Measurements from ENCODE around the gene CPSF2.
A peak's percentile ranks its signal among the peaks of the same experiment; 100 is the strongest.

Gene CPSF2

DNA sequence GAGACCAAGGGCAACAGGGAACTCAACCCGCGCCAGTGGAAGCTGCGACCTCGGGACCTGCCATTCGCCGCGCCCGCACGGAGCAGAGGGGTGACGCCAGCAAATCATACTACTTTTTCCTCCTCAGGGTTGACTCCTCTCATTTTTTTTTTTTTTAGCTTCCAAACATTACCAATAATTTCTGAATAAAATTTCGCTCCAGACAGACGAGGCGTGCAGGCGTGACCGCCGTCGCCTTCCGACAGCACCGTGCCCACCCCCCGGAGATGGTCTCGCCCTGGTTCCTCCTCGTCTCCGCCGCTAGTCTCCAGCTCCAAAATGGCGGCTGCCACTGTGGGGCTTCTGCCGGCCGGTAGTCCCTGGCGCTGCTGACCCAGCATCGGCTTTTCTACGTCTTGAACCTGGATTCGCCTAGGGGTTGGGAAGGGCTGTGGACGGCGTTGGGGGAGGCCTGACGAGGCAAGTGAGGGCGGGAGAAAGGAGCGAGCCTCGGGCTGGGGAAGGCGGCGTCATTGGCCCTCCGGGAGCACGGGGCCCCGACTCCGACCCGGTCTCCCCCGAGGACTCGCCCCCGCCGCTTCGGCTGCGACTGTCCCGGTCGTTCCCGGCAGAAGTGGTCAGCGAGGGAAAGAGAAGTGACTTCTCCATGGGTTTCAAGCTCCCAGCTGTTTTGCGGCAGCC, at the start of gene CPSF2, which contains the start of gene NDUFB1:
TSS of gene CPSF2 (plus strand) at position 300 of the 681 bp plus-strand sequence. CDS start 9,016 bp downstream, outside the sequence.
TSS of gene NDUFB1 (minus strand) at position 37 of the 681 bp plus-strand sequence. CDS start 4,069 bp downstream, outside the sequence.
- DNase-seq: peak; percentile 87 to 90

DNA sequence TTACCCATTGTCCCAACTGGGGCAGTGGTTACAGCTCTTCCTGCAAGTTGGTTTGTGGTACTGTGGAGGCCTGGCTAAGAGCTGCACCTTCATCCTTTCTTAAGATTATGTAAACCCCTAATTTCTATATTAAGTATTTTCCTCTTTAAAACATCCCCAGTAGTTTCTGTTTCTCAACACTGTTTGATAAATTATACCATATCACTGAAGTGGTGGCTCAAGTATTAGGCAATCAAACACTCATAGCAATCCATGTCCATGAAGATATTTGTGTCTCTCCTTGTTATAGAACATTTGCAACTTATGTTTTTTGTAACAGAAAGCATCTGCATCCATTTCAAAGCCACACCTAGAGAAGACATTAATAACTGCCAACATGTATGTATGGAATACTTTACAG, 47.2 kb upstream of the CPSF2 start:
- no peak for DNase-seq

DNA sequence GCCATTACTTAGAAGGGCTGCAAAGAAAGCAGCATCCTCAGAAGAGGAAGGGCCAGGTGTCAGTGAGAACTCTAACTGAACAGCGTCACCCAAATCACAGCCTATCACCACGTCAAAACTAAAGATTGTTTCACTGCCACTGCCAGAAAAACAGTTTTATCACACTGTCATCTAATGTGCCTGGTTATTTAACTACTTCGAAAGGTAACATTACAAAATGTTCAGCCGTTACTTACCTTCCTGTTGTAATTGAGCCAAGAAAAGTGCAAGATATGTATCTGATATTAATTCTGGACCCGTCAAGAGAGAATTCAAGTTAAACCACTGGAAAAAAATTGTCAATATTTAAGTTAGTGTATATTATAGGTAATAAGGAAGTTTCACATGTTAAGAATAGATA, 33.3 kb upstream of the CPSF2 start:
- no peak for DNase-seq

DNA sequence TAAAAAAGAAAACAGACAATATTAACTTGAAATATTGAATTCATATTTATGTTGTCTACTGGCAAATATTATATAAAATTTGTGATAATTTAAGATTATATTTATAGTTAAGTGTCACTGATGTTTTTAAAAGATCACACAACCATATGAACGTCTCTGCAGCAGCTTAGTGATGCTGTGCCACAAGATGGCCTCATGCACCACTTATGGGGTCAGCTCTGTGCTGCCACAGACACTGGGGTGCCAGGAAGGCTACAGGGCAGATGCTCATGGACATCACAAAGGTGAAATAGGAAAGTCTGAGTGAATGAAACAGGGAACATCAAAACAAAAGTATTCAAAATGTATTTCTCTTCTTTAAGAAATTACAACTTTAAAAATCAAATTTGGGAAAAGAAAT, 28.4 kb upstream of the CPSF2 start:
- DNase-seq: no peak

DNA sequence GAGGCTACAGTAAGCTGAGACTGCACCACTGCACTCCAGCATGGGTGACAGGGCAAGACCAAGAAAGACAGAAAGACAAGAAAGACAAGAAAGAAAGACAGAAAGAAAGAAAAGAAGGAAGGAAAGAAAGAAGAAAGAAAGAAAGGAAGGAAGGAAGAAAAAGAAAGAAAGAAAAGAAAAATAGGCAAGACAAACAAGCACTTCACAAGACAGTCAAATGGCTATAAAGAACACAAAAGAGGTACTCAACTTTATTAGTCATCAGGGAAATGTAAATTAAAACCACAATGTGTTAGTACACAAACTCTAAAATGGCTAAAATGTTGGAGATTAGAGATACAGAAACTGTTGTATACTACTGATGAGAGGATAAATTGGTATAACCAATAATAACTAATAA, 22.0 kb upstream of the CPSF2 start:
- no peak for DNase-seq

DNA sequence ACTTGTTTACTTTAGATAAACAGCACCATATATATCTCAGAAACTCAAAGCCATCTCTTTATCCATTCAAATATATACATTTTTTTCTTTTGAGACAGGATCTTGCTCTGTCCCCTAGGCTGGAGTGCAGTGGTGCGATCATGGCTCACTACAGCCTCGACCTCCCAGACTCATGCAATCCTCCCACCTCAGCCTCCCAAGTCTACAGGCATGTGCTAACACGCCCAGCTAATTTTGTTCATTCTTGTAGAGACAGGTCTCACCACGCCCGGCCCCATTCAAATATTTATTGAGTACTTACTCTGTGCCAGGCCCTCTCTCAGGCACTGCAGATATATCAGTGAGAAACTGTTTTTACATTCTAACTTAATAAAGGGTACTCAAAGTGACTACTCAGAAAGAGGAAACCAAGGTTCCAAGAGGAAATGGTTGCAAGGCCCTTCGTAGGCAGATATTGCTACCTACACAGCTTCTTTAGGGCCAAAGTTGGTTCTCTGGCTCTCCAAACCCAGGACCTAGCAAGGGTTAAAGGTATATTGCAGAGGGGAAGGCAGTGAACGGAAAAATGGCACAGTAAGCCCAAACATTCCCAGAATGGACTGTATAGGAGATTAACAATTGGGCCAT, 18.3 kb upstream of the CPSF2 start:
- no peak for DNase-seq

DNA sequence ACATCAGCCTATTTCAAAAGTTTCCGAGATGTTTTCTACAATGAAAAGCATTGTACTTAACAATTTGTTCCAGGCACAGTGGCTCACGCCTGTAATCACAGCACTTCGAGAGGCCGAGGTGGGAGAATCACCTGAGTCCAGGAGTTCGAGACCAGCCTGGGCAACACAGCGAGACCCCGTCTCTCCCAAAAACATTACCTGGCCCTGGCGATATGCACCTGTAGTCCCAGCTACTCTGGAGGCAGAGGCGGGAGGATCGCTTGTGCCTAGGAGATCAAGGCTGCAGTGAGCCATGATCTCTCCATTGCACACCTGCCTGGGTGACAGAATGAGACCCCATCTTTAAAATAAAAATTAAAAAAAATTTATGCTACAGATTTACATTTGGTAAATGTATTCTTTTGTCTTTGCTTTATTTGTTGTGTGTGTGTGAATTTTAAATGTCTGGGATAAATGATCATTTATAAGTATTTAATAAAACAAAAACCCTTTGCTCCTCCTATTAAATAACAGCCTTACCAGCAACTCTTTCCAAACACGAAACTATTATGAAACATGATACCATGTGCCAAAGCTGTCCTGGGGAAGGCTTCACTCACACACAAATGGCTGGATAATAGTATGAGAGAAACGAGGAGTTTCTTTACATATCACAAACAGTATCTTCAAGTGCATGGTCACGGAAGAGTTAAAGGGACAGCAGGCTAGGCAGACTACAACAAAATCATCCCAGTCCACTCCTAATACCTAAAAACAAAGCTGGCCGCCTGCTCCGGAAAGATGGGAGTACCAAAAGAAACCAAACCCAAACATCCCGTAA, 16.5 kb upstream of the CPSF2 start:
- DNase-seq: no peak

DNA sequence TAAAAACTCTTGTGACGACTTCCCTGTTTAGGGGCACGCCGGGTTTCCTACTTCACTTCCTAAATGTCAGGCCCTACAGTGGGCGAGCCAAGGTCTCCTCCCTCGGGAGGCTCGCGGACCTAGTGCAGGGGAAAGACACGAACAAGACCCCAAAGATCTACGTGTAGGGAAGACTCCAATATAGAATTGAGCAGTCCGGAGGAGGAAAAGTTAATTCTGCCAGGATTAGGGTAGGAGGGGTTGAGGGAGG, 16.0 kb upstream of the CPSF2 start:
- peak; percentile 18 to 29 for DNase-seq

DNA sequence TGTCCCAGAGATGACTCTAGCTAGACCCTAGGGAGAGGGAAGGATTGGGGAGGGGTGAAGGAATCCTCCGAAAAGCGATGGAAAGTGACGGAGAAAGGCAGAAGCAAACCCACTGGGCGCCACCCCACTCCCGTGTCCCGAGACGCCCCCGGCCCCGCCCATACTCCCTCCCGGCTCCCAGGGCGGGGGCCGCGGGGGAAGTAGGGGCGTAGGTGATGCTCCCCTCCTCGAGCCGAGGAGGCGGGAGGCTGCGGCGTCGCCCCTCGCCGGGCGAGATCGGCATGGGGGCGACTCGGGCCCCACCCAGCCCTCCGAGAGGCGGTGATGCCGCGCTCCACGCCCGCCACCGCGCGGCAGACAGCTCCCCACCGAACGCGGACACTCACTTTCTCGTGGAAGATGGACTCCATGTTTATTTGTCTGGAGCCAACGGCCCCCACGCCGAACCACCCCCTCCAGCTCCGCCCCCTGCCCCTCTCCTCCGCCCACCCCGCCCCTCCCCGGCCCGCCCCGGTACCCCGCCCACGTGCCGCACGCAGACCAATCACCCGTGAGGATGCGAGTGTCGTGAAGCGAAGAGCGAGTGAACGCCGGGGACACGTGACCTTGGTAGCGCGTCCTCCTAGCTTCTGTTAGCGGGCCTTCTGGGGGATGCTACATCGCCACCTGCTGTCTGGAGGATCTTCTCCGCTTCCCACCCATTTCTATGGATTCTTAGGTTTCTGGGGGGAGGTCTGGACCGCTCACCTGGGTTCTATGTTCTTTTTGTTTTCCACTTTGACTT, 15.4 kb upstream of the CPSF2 start, which contains the start of gene ATXN3:
TSS of gene ATXN3 (minus strand) at position 440 of the 784 bp plus-strand sequence. CDS start at position 410, 30 bp downstream.
- DNase-seq: peak; percentile 93 to 95

DNA sequence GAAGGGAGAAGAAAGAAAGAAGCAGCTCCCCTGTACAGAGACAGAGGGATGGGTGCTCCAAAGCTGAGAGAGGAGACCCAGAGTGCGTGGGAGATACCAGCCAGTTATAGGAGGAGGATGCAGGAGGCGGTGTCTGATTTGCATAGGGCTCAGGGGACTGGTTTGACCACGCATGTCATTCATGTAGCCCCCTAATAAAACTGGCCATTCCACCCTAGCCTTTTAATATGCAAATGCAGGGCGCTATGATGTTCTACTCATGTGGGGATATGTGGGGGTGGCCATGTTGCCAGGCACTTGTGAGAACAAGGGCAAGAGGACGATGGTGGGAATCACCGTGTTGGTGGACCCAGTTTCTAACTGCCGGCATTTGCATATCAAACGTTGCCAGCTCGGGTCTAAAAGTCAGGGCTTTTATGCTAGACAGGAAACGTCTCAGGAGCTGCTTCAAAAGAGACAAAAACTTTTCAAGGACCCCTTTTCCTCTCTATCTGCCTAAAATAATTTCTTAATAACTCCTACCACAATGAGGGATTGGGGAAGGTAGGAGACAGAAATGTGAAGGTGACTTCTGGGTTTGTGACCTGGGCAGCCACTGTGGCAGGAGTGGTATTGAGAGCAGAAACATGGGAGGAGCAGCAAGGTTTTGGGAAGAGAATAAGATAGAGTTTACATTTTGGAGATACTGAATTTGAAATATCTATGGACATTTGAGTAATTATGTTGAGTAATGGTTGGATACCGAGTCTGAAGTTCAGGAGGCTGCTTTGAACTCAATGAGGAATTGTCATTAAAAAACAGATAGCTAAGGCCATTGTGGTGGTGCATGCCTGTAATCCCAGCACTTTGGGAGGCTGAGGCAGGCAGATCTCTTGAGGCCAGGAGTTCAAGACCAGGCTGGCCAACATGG, 13.2 kb upstream of the CPSF2 start:
- peak; percentile 21 to 31 for DNase-seq

DNA sequence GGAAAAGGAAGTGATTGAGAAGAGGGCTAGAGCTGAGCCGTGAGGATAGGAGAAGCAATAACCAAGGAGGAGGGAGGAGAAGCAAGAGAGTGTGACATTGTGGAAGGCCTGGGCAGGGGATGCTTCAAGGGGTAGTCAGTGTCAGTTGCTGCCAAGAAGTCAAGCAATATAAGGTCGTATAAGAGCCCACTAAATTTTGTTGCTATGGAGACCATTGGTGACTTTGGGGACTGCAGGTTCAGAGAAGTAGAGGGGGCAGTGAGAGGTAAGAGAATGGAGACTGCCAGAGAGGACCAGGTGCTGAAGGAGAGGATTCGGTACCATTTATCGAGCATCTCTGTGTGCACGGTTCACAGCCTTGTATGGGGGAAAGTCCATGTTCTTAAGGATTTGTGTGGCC, 12.3 kb upstream of the CPSF2 start:
- no peak for DNase-seq

DNA sequence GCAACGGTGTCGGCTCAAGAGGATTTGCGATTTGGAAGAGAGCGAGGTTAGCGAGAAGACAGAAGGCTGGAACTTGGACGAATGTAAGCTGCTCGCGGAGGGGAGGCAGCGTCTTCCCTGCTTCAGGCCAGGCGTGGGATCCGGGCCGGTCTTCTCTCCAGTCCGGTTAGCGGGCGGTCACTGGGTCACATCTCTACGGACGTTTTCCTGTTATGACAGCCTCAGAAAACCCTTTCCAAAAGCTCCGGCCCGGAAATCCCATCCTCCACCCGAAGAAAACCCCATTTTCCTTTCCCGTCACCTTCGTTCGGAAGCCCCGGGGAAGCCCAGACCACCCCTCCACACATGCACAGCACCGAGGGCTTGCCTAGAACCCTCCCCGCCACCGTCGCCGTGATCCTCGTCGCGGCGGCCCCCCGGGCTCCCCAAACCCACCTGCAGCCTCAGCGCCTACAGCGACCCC, 531 bp upstream of the CPSF2 start:
- no peak for DNase-seq

DNA sequence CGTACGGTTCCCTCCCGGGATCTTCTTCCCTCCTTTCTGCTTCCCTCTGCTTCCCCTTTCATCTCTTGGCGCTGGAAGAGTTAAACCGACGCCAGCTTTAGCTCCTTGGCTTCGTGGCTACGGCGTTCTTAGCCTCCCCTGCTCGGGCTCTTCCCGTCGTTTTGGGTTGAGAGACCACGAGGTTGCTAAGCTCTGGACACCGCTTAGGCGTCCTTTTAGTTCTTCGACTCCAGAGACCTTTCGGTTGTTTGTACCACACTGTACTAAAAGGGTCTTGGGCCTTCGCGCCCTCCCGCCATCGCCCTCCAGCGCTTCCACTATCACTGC, 545 bp downstream of the CPSF2 start:
- DNase-seq: no peak

DNA sequence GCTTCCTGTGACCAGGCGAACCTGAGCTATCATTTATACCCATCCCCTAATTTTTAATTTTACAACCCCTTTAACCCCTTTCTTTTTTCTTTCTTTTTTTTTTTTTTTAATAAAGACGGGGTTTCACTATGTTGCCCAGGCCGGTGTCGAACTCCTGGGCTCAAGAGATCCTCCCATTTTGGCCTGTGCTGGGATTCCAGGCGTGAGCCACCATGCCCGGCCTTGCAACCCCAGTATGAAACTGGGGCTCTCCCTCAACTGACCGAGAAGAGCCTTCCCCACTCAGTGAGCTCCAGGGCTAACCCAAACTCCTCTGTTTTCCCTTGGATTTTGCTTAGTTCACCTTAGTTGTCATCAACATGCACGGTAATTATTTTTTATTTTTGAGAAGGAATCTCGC, 992 bp downstream of the CPSF2 start:
- no peak for DNase-seq

DNA sequence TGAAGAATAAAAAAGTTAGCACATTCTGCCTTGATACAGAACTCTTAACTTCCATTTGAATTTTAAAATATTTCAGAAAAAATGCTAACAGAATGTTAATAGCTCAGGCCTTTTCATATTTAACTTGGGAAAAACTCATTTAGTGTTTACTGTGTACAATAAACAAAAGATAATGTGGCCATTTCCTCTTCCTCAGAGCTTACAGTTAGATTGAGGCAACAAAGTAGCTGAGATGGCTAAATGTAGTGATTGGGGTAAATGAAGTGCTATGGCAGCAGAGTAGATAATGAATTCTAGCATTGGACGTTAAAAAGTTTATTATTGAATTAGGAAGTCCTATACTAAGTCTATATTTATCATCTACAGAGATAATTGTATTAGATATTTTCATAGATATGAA, 12.7 kb downstream of the CPSF2 start:
- no peak for DNase-seq

DNA sequence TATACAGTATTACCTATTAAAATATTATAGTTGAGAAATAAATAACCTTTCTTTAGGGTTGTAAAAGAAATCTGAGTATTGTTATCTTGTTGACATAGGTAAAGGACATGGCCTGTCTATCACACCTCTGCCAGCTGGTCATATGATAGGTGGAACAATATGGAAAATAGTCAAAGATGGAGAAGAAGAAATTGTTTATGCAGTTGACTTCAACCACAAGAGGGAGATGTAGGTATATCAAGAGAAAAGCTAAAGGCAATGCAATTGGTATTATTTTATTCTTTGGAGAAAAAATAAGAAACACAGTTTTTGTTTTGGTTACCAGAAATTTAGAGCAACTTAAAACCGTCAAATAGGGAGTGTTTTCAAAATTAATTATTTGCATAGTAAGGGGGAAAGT, 13.5 kb downstream of the CPSF2 start:
- DNase-seq: no peak

DNA sequence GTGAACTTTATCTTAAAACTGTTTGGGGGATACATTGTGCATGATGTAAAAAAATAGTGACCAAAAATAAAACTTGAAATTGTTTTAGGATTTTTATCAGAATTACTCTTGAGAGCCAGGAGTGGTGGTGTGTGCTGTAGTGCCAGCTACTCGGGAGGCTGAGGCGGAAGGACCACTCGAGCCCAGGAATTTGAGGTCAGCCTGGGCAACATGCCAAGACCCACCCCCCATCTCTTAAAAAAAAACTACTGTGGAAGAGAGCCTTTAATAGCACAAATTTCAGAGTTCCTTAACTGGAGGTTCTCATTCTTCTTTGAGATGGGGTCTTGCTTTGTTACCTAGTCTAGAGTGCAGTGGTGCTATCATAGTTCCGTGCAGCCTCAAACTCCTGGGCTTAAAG, 21.5 kb downstream of the CPSF2 start:
- DNase-seq: no peak

DNA sequence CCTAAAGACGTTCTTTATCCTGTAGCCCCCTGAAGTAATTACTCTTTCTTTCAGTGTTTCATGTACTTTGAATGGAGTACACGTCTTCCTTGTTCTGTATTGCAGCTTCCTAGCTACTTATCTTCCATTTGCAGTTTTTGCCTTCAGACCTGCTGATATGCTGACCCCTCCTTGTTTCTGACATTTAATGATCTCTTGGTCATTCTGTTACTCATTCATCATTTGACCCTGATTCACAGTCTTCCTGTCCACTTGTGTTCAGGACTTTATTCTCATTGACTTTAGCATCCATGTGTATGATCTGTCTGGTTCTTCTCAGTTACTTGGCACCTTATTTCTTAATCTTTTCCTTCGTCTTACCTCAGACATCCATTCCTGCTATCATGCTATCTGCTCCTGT, 22.2 kb downstream of the CPSF2 start:
- DNase-seq: no peak

DNA sequence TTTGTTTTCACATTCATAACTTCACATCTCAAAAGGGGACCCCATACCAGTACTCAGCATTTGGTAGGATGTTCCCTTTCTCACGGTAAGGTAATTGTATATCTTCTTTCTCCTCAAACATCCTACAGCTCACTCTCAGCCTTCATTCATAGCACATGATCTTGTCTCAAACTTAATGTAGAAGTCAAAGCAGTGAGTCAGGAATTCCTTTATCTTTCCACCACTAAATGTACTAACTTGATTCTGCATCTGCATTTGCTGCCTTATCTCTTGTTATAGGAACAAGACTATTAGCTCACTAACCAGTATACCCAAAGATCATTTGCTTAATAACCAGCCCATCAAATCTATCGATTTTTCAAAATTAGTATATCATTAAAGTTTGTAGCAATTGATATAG, 22.9 kb downstream of the CPSF2 start:
- no peak for DNase-seq

DNA sequence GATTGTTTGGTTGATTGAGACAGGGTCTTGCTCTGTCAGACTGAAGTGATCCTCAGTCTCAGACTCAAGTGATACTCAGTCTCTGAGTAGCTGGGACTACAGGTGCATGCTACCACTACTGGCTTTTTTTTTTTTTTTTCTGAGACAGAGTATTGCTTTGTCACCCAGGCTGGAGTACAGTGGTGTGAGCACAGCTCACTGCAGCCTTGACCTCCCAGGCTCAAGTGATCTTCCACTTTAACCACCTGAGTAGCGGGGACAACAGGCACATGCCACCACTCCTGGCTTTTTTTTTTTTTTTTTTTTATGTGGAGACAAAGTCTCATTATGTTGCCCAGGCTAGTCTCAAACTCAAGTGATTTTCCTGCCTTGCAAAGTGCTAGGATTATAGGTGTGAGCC, 31.8 kb downstream of the CPSF2 start:
- DNase-seq: no peak

DNA sequence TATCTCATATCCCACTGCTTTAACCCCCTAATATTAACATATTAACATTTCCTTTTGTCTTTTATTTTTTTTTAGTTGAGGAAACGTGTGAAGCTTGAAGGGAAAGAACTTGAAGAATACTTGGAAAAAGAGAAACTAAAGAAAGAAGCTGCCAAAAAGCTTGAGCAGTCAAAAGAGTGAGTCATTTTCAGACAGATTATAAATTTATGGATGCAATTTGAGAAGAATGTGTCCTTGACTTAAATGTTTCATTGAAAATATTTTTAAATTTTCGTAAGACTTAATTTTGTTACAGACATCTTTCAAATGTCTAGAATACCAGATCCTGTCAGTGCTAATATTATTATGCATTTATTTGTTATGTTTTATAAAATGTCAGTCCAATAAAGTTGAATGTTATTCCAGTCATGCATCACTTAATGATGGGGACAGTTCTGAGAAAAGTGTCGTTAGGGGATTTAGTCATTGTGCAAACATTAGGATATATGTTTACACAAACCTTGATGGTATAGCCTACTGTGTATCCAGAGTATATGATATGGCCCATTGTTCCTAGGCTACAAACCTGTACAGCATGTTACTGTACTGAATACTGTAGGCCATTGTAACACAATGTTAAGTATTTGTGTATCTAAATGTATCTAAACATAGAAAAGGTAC, 32.6 kb downstream of the CPSF2 start:
- DNase-seq: no peak

DNA sequence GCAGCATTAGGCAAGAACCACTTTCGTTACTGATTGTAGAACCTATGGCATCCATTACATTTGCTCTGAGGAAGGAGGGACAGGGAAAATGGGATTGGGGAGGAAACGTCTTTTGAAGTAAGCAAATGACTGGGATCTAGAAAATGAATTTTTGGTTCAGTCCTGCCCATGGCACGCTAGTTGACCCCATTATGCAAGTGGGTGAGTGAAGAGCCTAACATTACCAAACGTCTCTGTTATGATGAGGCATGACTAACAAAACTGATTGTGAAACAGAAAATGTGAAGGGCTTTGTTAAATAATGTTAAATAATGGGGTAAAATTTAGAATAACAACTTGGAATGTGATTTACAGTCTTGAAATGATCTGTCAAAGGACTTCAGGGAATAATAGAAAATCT, 38.9 kb downstream of the CPSF2 start:
- DNase-seq: no peak

All from activated CD4-positive, alpha-beta T cell treated with anti-CD3 and anti-CD28 coated beads, Interleukin-2, amount 50 U/mL, for 48 hours (primary cell).